ENCODE results near the gene PCCA.
"Not testable (repeated sequence)": the region's sequence is repeated elsewhere in the genome, so short reads cannot be mapped to it uniquely, and the experiment has no call there.

PCCA gene

DNA sequence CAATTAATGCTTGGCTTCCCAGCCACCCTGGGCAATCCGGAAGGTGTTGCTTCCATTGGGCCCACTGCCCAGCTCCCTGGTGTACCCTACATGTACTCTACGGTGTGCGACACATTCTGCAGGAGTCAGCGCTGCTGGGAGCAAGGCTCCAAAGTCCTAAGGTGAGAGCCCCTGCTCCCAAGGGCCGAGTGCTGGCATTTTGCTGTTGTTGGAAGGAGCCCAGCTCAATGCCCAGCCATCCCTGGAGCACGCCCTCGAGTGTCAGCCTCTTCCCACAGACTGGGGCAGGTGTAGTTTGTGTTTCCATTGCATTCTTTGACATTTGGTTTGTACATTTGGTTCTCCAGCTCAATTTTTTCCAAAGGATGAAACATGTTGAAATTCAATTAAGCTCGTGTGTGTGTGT lies 435.1 kb downstream of the PCCA start:
- no peaks in the 10 kb centered on the region for H3K9me3 ChIP-seq
- peaks cover 12 to 18% of the 10 kb centered on the region in 2 experiments for H3K4me1 ChIP-seq (ENCODE audit: control insufficient read depth in 1 of 2, insufficient read depth in 1 of 2, low read depth in 1 of 2, low read length in 1 of 2)
- H3K4me3 ChIP-seq (ENCODE audit: low read depth in 1 of 2, low read length in 1 of 2) = no peak overlapping the region
- no peaks in the 10 kb centered on the region for H3K36me3 ChIP-seq
- H3K27me3 ChIP-seq = peaks cover 35% of the 10 kb centered on the region
- no peak overlapping the region for H3K27ac ChIP-seq
- TF ChIP-seq, protein P1, sequence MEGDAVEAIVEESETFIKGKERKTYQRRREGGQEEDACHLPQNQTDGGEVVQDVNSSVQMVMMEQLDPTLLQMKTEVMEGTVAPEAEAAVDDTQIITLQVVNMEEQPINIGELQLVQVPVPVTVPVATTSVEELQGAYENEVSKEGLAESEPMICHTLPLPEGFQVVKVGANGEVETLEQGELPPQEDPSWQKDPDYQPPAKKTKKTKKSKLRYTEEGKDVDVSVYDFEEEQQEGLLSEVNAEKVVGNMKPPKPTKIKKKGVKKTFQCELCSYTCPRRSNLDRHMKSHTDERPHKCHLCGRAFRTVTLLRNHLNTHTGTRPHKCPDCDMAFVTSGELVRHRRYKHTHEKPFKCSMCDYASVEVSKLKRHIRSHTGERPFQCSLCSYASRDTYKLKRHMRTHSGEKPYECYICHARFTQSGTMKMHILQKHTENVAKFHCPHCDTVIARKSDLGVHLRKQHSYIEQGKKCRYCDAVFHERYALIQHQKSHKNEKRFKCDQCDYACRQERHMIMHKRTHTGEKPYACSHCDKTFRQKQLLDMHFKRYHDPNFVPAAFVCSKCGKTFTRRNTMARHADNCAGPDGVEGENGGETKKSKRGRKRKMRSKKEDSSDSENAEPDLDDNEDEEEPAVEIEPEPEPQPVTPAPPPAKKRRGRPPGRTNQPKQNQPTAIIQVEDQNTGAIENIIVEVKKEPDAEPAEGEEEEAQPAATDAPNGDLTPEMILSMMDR (IDR thresholded peaks at IDR 0.05) = no peak

DNA sequence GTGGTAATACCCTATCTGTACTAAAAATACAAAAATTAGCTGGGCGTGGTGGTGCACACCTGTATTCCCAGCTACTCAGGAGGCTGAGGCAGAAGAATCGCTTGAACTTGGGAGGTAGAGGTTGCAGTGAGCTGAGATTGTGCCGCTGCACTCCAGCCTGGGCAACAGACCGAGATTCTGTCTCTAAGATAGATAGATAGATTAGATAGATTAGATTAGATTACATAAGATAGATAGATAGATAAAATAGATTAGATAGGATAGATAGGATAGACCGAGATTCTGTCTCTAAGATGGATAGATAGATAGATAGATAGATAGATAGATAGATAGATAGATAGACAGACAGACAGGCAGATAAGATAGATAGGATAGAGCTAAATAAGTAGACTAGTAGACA lies 435.8 kb downstream of the PCCA start:
- Histone ChIP-seq H3K4me1 (ENCODE audit: control insufficient read depth in 1 of 2, insufficient read depth in 1 of 2, low read depth in 1 of 2, low read length in 1 of 2) (peaks cover 12 to 17% of the 10 kb centered on the region in 2 experiments), H3K27me3 (peaks cover 35% of the 10 kb centered on the region)
- H3K4me3 ChIP-seq (ENCODE audit: low read depth in 1 of 2, low read length in 1 of 2); H3K27ac ChIP-seq; H3K9me3 ChIP-seq; H3K36me3 ChIP-seq: not testable (repeated sequence)

DNA sequence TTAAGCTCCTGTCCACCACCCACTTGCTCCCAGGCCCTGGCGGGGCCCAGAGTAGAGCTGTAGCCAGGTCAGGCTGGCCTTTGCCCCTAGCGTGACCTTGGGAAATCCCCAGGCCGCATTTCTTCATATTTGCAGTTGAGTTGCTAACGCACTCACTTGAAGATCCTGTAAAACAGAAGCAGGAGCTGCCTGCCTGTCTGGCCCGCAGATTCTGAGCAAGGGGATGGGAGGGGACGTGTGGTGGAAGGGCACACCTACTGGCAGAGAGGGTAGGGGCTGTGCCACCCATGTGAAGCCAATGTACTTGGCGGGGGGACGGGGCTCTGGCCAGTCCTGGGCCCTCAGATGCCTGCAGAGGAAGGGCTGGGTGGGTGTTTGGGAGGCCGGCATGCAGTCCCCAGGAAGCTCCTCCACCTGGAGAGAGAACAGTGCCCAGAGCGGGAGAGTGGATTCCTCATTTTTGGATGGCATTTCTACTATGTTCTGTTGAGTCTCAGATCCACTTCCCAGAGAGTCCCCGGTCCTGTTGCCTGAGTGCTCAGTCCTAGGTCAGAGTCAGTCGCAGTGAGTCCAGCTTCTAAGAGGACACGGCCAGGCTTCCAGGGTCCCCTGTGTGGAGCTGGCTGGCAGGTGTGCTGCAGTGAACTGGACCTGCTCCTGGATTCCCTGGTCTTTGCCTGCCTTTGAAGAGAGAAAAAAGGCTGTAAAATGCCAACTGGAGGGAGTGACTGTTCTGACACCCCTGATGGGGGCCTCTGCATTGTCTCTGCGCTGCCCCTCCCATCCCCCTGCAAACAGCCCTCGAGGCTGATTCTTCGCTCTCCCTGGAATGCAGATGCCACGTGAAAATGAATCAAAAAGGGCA lies 436.8 kb downstream of the PCCA start:
- no peaks in the 10 kb centered on the region for H3K9me3 ChIP-seq
- peaks cover 34% of the 10 kb centered on the region for H3K27me3 ChIP-seq
- TF ChIP-seq, protein P1 (IDR thresholded peaks at IDR 0.05) = no peak
- no peak overlapping the region for H3K4me3 ChIP-seq (ENCODE audit: low read depth in 1 of 2, low read length in 1 of 2)
- H3K4me1 ChIP-seq (ENCODE audit: control insufficient read depth in 1 of 2, insufficient read depth in 1 of 2, low read depth in 1 of 2, low read length in 1 of 2) = peaks cover 12 to 17% of the 10 kb centered on the region in 2 experiments
- no peak overlapping the region for H3K27ac ChIP-seq
- no peaks in the 10 kb centered on the region for H3K36me3 ChIP-seq

DNA sequence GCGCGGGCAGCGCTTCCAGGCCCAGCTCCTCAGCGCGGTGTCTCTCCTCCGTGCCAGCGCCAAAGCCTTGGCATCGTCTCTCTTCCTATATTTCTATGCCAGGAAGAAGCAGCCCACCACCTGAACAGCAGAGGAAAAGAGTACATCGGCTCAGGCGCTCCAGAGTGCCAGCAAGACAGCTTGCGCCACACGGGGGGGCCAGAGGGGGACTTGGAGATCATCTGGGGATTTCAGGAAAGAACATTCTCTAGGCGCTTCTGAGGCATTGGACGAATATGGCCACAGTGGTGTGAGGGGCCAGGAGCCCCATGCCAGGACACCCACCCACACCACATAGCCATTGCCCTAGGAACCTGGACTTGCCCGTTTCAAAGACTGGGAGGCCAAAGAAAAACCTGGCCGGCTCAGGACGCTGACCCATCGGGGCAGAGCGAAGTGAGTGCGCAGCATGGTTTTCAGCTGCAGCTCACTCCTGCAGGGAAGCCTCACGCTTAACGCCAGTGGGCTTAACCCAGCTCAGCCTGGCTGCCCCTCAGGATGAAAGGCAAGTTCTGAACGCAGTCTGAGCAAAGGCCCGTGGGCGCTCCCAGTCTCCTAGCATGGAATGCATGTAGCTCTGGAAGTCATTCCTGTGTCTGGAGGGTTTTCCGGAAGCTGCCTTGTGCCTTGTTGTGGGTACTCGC lies 437.6 kb downstream of the PCCA start:
- no peak overlapping the region for H3K27ac ChIP-seq
- H3K4me1 ChIP-seq (ENCODE audit: control insufficient read depth in 1 of 2, insufficient read depth in 1 of 2, low read depth in 1 of 2, low read length in 1 of 2) = peaks cover 9 to 13% of the 10 kb centered on the region in 2 experiments
- peaks cover 26% of the 10 kb centered on the region for H3K27me3 ChIP-seq
- TF ChIP-seq, protein P1 (IDR thresholded peaks at IDR 0.05) = no peak
- no peaks in the 10 kb centered on the region for H3K36me3 ChIP-seq
- no peaks in the 10 kb centered on the region for H3K9me3 ChIP-seq
- H3K4me3 ChIP-seq (ENCODE audit: low read depth in 1 of 2, low read length in 1 of 2) = no peak overlapping the region

DNA sequence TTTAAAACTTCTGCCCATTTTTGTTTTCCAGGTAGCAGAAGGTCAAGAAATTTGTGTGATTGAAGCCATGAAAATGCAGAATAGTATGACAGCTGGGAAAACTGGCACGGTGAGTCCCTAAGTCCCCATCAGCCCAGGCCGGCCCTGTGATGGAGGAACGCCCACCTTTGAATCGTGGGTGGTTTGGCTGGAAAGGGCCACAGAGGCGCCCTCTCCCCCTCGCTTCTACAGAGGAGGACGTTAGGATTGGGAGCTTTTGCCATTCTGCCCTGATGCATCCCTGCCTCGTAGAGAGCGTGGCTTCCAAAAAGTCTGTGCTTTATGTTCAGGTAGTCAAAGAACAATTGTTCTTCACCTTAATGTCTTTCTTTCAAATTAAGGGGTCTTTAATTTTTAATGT lies 438.8 kb downstream of the PCCA start:
- Histone ChIP-seq H3K27me3 (peaks cover 14% of the 10 kb centered on the region), H3K4me3 (ENCODE audit: low read depth in 1 of 2, low read length in 1 of 2) (no peak overlapping the region), H3K36me3 (no peaks in the 10 kb centered on the region), H3K4me1 (ENCODE audit: control insufficient read depth in 1 of 2, insufficient read depth in 1 of 2, low read depth in 1 of 2, low read length in 1 of 2) (peaks cover 3 to 4% of the 10 kb centered on the region in 2 experiments), H3K27ac (no peak overlapping the region), H3K9me3 (no peaks in the 10 kb centered on the region)
- TF ChIP-seq, protein P1 (IDR thresholded peaks at IDR 0.05) = no peak

DNA sequence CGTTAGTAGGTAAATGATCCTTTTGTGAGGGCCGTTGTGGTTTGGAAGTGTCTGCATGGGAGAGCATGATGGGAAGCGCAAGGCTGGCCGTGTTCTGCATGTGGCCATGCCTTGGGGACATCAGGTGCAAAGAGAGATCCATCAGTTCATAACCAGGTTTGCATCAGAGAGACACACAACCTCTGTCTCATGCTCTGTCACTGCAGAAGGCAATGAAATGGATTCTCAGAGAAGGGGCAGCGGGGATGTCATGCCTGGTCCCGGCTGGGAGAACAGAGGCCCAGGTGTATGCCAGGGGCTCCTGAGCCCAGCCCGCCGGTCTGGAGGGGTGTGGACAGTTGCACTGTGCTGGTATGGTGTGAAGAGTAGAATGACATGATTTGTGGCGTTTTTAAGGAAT lies 439.5 kb downstream of the PCCA start:
- peaks cover 3 to 4% of the 10 kb centered on the region in 2 experiments for H3K4me1 ChIP-seq (ENCODE audit: control insufficient read depth in 1 of 2, insufficient read depth in 1 of 2, low read depth in 1 of 2, low read length in 1 of 2)
- no peaks in the 10 kb centered on the region for H3K36me3 ChIP-seq
- no peaks in the 10 kb centered on the region for H3K9me3 ChIP-seq
- TF ChIP-seq, protein P1 (IDR thresholded peaks at IDR 0.05) = no peak
- no peak overlapping the region for H3K27ac ChIP-seq
- peaks cover 7% of the 10 kb centered on the region for H3K27me3 ChIP-seq
- H3K4me3 ChIP-seq (ENCODE audit: low read depth in 1 of 2, low read length in 1 of 2) = no peak overlapping the region
